A549 treated with CpdA at 1 μM for 4 hours (cell line): Measurements from ENCODE around the gene RHEX. TPM values are rescaled to one million over a fixed set of nuclear protein-coding genes. Genes with fewer than 3 reads are reported as not detected.

Experiments used
- total RNA-seq: library from RNA; stranded (reverse); fragments of 200-300 nt; extraction: Qiagen RNA extraction; gene quantifications from 5 replicates; pipeline ENCODE4 v1.2.3, GENCODE V29; 2022; ENCODE audit warnings: low read depth

RHEX gene
- not detected in 5 replicates for total RNA-seq

GRCh38 chr1:206052919-206053610, at the start of gene RHEX:
TSS of gene RHEX (plus strand) at chr1:206053173. CDS start at chr1:206097829, 44,656 bp downstream.

GRCh38 chr1:206023695-206024094, 29.3 kb upstream of the RHEX start, which contains the start of gene CTSE:
TSS of gene CTSE (minus strand) at chr1:206023895. CDS start at chr1:206023791, 104 bp downstream.

GRCh38 chr1:206117151-206117948, 64.4 kb downstream of the RHEX start, which contains the start of gene AVPR1B:
TSS of gene AVPR1B (minus strand) at chr1:206117388. CDS start at chr1:206116890, 498 bp downstream.

Other genes starting within 250 kb of the RHEX start
- gene SLC41A1, start 240.0 kb upstream of the RHEX start, total RNA-seq = 22.7 to 30.9 TPM (median 24.2 TPM) in 5 replicates
- not detected in 5 replicates for gene PM20D1, start 203.0 kb upstream of the RHEX start, total RNA-seq
- gene SLC26A9, start 109.7 kb upstream of the RHEX start, total RNA-seq = 0.06 to 0.09 TPM (median 0.06 TPM) in 4 of 5 replicates, not detected in the other
- 1.2 to 2.3 TPM (median 1.5 TPM) in 5 replicates for gene RAB7B, start 49.8 kb upstream of the RHEX start, total RNA-seq
- gene CTSE, start 29.3 kb upstream of the RHEX start, total RNA-seq = not detected in 5 replicates
- gene AVPR1B, start 64.2 kb downstream of the RHEX start, total RNA-seq = not detected in 5 replicates
- gene FAM72A, start 149.7 kb downstream of the RHEX start, total RNA-seq = 10.3 to 12.3 TPM (median 12.1 TPM) in 5 replicates
- 20.1 to 27.3 TPM (median 23.3 TPM) in 5 replicates for gene SRGAP2, start 150.4 kb downstream of the RHEX start, total RNA-seq